Calu3 (cell line): Measurements from ENCODE around the gene NR2E3. TPM values are rescaled to one million over a fixed set of nuclear protein-coding genes. Genes with fewer than 3 reads are reported as not detected.

Experiments used
- BruUV-seq: library from RNA; stranded (reverse); fragments of 400-500 nt; replicated peaks from 2 replicates; lab custom pipeline; 2021; lab: Mats Ljungman, UMichigan
- CTCF ChIA-PET: fragments of 300-600 bp; sonication (Branson Sonifier 250); formaldehyde crosslinking; loops from one replicate; lab custom pipeline; 2022; ENCODE audit warnings: antibody characterized with exemption; lab: Charles Lee
- DNase-seq: peaks from one replicate; pipeline ENCODE4 v3.0.0; 2022
- H3K27ac Mint-ChIP-seq: one replicate; pipeline ENCODE4 v1.8.0; 2022; ENCODE audit warnings: mixed read lengths; ENCODE audit not compliant: unreplicated experiment
- H3K27me3 Mint-ChIP-seq: one replicate; pipeline ENCODE4 v1.8.0; 2022; ENCODE audit warnings: mixed read lengths; ENCODE audit not compliant: unreplicated experiment
- H3K36me3 Mint-ChIP-seq: one replicate; pipeline ENCODE4 v1.8.0; 2022; ENCODE audit warnings: mild to moderate bottlenecking, moderate library complexity, mixed read lengths; ENCODE audit not compliant: insufficient read depth, unreplicated experiment
- H3K4me1 Mint-ChIP-seq: one replicate; pipeline ENCODE4 v1.8.0; 2022; ENCODE audit warnings: mild to moderate bottlenecking, low read depth, mixed read lengths; ENCODE audit not compliant: unreplicated experiment
- H3K4me3 Mint-ChIP-seq: one replicate; pipeline ENCODE4 v1.8.0; 2022; ENCODE audit warnings: mild to moderate bottlenecking, low read depth, moderate library complexity, mixed read lengths; ENCODE audit not compliant: unreplicated experiment
- H3K9me3 Mint-ChIP-seq: one replicate; pipeline ENCODE4 v1.8.0; 2022; ENCODE audit warnings: low read depth, mixed read lengths; ENCODE audit not compliant: unreplicated experiment
- CTCF ChIP-seq: fragments of 200-600 bp; IDR thresholded peaks from one replicate; pipeline ENCODE4 v1.8.0; 2022; ENCODE audit warnings: antibody characterized with exemption; ENCODE audit not compliant: unreplicated experiment
- intact Hi-C: fragments of 100-400 bp; cut with micrococcal nuclease; formaldehyde crosslinking; loops from one replicate; pipeline ENCODE4 v1.10.0; 2022; ENCODE audit not compliant: unreplicated experiment
- total RNA-seq: library from RNA; stranded (reverse); gene quantifications from 2 replicates; pipeline ENCODE4 v1.2.3, GENCODE V29; 2022

The NR2E3 gene
- total RNA-seq, 1 experiment from 2014 or later: 0.83 TPM

GRCh38 chr15:71806452-71806931 lies 3.9 kb upstream of the NR2E3 start:
- Mint-ChIP-seq H3K27me3 (no peaks in the 10 kb centered on the region), H3K4me3 (no peak overlapping the region), H3K27ac (no peak overlapping the region), H3K9me3 (no peaks in the 10 kb centered on the region), H3K4me1 (peaks cover 32% of the 10 kb centered on the region), H3K36me3 (peaks cover 5% of the 10 kb centered on the region)
- no peak for TF ChIP-seq CTCF
- intact Hi-C loops: no loop called here
- DNase-seq: no peak
- BruUV-seq: no TSS peak
- CTCF ChIA-PET: no interaction called here

- no peak for TF ChIP-seq CTCF
- CTCF ChIA-PET: interaction anchor here (0.6 to 1.2 kb wide), 3 partner anchors 9 to 350 kb away, joined by 3 to 4 read pairs (median 3); no protein-coding TSS in a partner anchor
- peaks cover 30% of the 10 kb centered on the region for H3K4me1 Mint-ChIP-seq
- H3K9me3 Mint-ChIP-seq: no peaks in the 10 kb centered on the region
- BruUV-seq: no TSS peak
- intact Hi-C loops: loop anchor here (1.0 kb wide), 1 partner anchor 348 kb away; no protein-coding TSS in a partner anchor
- H3K27ac Mint-ChIP-seq: no peak overlapping the region
- DNase-seq: no peak
- no peaks in the 10 kb centered on the region for H3K27me3 Mint-ChIP-seq
- H3K4me3 Mint-ChIP-seq: no peak overlapping the region
- peaks cover 5% of the 10 kb centered on the region for H3K36me3 Mint-ChIP-seq
Observed at GRCh38 chr15:71807125-71807629, 3.2 kb upstream of the NR2E3 start.

- CTCF ChIA-PET: interaction anchor here (0.6 to 1.7 kb wide), 4 partner anchors 9 to 349 kb away, joined by 3 to 5 read pairs (median 4); no protein-coding TSS in a partner anchor
Observed at GRCh38 chr15:71807691-71808091, 2.7 kb upstream of the NR2E3 start.

GRCh38 chr15:71808311-71809020 lies 1.9 kb upstream of the NR2E3 start:
- BruUV-seq: no TSS peak
- peaks cover 5% of the 10 kb centered on the region for H3K36me3 Mint-ChIP-seq
- no peaks in the 10 kb centered on the region for H3K27me3 Mint-ChIP-seq
- DNase-seq: no peak
- CTCF ChIA-PET: interaction anchor here (1.2 to 1.7 kb wide), 2 partner anchors 28 to 347 kb away, joined by 4 to 5 read pairs; no protein-coding TSS in a partner anchor
- no peak for TF ChIP-seq CTCF
- H3K4me1 Mint-ChIP-seq: peaks cover 30% of the 10 kb centered on the region
- H3K27ac Mint-ChIP-seq: no peak overlapping the region
- intact Hi-C loops: no loop called here
- H3K9me3 Mint-ChIP-seq: no peaks in the 10 kb centered on the region
- H3K4me3 Mint-ChIP-seq: no peak overlapping the region

More at GRCh38 chr15:71807691-71808091, 2.7 kb upstream of the NR2E3 start:
- H3K4me3 Mint-ChIP-seq: no peak overlapping the region
- H3K36me3 Mint-ChIP-seq: peaks cover 5% of the 10 kb centered on the region
- TF ChIP-seq CTCF: no peak
- H3K4me1 Mint-ChIP-seq: peaks cover 30% of the 10 kb centered on the region
- no TSS peak for BruUV-seq
- H3K27ac Mint-ChIP-seq: no peak overlapping the region
- H3K27me3 Mint-ChIP-seq: no peaks in the 10 kb centered on the region
- H3K9me3 Mint-ChIP-seq: no peaks in the 10 kb centered on the region
- no peak for DNase-seq
- intact Hi-C loops: loop anchor here (1.0 kb wide), 1 partner anchor 348 kb away; no protein-coding TSS in a partner anchor
